ENCODE results near the gene HOXA13.
A peak's percentile ranks its signal among the peaks of the same experiment; 100 is the strongest.

The HOXA13 gene

DNA sequence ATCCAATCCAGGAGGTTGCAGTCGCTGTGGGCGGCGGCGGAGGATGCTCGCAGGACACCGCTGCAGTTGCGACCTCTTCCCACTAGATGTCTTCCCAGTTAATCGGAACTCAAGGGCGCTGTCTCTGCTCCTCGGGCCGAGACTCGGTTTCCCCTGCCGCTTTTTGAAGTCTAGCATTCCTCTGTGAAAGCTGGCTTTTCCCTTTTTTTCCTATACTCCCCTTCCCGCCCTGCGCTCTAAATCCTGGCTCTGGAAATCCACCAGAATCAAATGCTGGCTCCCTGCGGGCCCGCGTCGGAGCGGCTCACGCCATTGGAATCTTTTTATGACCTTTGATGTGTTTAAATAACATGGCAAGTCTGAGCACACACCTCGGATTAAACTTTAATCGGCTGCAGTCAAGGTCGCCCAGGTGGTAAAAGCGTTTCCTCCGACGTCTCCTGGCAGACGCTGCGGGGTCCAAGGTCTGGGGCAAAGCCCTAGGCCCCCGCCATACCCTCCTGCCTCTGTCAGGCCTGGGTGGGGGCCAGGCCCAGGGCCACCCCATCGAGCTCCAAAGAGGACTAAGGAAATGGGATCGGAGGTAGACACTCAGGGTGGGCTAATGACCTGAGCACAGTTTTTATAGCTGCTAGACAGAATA is 10.7 kb upstream of the HOXA13 start:
- H3K4me3 Mint-ChIP-seq: peak overlapping the region; percentile 43

GRCh38 chr7:27209933-27210440 is 10.1 kb upstream of the HOXA13 start:
- ATAC-seq (replicated peaks; ENCODE audit: extremely low read depth, poor library complexity, severe bottlenecking) (no peak), DNase-seq (ENCODE audit: low spot score in 2 of 2) (no peak)
- no peak overlapping the region for H3K27ac Mint-ChIP-seq (ENCODE audit: low read depth)
- peaks cover 98% of the 10 kb centered on the region for H3K27me3 Mint-ChIP-seq
- H3K4me1 Mint-ChIP-seq: peaks cover 21% of the 10 kb centered on the region
- peaks cover 4% of the 10 kb centered on the region for H3K36me3 Mint-ChIP-seq (ENCODE audit: insufficient read depth)
- no peaks in the 10 kb centered on the region for H3K9me3 Mint-ChIP-seq
- H3K4me3 Mint-ChIP-seq: peak overlapping the region; percentile 43

More for the DNA sequence above, 10.7 kb upstream of the HOXA13 start:
- H3K27me3 Mint-ChIP-seq: peaks cover 98% of the 10 kb centered on the region
- H3K4me1 Mint-ChIP-seq: peaks cover 15% of the 10 kb centered on the region
- no peaks in the 10 kb centered on the region for H3K9me3 Mint-ChIP-seq
- DNase-seq (ENCODE audit: low spot score in 2 of 2) (no peak), ATAC-seq (replicated peaks; ENCODE audit: extremely low read depth, poor library complexity, severe bottlenecking) (no peak)
- H3K27ac Mint-ChIP-seq (ENCODE audit: low read depth): no peak overlapping the region
- peaks cover 4% of the 10 kb centered on the region for H3K36me3 Mint-ChIP-seq (ENCODE audit: insufficient read depth)

DNA sequence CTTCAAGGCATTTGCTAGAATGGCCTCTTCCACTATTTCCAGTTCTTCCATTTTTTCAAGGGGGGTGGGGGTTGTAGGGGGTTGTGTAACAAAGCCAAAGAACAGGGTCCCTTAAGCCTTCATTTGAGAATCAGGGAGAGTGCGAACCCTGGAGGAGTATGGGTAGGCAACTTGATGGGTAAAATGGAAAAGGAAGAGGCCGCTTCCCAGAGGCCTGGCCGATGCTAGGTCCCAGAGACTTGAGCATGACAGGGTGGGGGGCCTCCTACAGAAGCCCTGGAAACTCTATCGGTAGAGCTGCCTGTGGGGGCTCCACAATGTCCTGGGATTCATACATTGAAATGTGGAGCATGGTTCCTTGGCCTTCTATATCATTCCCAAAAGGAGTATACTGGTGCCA is 9.1 kb upstream of the HOXA13 start:
- Mint-ChIP-seq H3K27ac (ENCODE audit: low read depth) (no peak overlapping the region), H3K9me3 (no peaks in the 10 kb centered on the region)

DNA sequence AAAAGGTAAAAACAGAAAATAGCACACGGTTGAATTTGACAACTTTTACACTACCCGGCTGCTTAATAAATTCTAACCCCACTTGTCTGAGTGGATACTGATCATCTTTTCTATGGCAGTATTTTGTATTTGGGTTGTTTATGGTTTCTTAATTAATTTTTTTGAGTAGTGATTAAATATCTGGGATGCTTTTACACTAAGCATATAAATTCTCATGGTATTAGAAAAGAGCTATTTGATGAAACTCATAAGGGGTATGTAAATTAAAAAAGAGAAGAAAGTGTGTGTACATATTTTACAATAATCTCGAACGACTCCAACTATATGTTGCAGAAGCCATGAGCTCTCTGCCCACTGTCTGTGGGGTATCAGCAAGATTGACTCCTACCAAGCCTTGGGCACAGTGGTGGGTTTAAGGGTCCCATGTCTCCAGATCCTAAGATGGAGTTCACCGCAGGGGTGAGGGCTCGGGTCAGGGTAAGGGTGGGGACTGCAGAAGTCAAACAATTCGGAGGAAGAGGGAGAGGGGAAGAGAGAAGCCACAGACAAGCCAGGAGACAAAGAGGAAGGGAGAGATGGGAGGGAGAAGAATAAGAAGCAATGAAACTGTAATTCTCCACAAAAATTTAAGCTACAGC is 7.6 kb upstream of the HOXA13 start:
- peaks cover 33% of the 10 kb centered on the region for H3K4me1 Mint-ChIP-seq
- DNase-seq (ENCODE audit: low spot score in 2 of 2) (no peak), ATAC-seq (replicated peaks; ENCODE audit: extremely low read depth, poor library complexity, severe bottlenecking) (no peak)
- peaks cover 100% of the 10 kb centered on the region for H3K27me3 Mint-ChIP-seq
- H3K4me3 Mint-ChIP-seq: no peak overlapping the region
- H3K36me3 Mint-ChIP-seq (ENCODE audit: insufficient read depth): peaks cover 4% of the 10 kb centered on the region
- no peak overlapping the region for H3K27ac Mint-ChIP-seq (ENCODE audit: low read depth)
- H3K9me3 Mint-ChIP-seq: no peaks in the 10 kb centered on the region

More for the DNA sequence above, 9.1 kb upstream of the HOXA13 start:
- ATAC-seq (replicated peaks; ENCODE audit: extremely low read depth, poor library complexity, severe bottlenecking): no peak
- H3K4me1 Mint-ChIP-seq: peaks cover 31% of the 10 kb centered on the region
- no peak overlapping the region for H3K4me3 Mint-ChIP-seq
- H3K36me3 Mint-ChIP-seq (ENCODE audit: insufficient read depth): peaks cover 4% of the 10 kb centered on the region
- no peak for DNase-seq (ENCODE audit: low spot score in 2 of 2)
- H3K27me3 Mint-ChIP-seq: peaks cover 98% of the 10 kb centered on the region

- H3K27ac Mint-ChIP-seq (ENCODE audit: low read depth): no peak overlapping the region
- peaks cover 11% of the 10 kb centered on the region for H3K36me3 Mint-ChIP-seq (ENCODE audit: insufficient read depth)
- no peak for DNase-seq (ENCODE audit: low spot score in 2 of 2)
- H3K4me1 Mint-ChIP-seq: peaks cover 48% of the 10 kb centered on the region
- peaks cover 100% of the 10 kb centered on the region for H3K27me3 Mint-ChIP-seq
- H3K9me3 Mint-ChIP-seq: no peaks in the 10 kb centered on the region
- no peak for ATAC-seq (replicated peaks; ENCODE audit: extremely low read depth, poor library complexity, severe bottlenecking)
- H3K4me3 Mint-ChIP-seq: peak overlapping the region; percentile 23
Observed at GRCh38 chr7:27205325-27206280, 5.7 kb upstream of the HOXA13 start.

DNA sequence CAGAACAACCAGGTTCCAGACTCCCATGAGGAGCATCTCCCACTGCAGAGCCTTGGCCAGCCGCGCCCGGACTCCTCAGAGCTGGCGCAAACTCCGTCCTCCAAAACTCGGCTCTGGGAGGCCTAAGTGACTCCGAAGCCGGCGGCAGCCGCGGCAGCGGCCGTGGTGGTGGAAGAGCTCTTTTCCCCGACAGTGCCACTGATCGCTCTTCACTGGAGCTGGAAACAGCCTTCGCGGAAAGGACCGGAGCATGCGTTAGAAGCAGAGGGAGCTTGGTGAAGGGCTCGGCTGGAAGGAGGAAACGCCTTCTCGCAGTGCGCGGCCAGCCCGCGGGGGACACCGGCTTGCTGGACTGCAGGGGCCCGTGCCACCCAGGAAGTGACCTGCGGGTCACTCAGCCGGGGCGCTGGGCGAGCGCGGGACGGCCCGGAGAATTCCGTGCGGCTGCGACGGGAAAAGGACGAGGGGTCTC is 5.0 kb upstream of the HOXA13 start:
- Mint-ChIP-seq H3K36me3 (ENCODE audit: insufficient read depth) (peaks cover 14% of the 10 kb centered on the region), H3K4me3 (no peak overlapping the region), H3K9me3 (no peaks in the 10 kb centered on the region), H3K4me1 (peaks cover 48% of the 10 kb centered on the region), H3K27ac (ENCODE audit: low read depth) (no peak overlapping the region), H3K27me3 (peaks cover 100% of the 10 kb centered on the region)
- no peak for DNase-seq (ENCODE audit: low spot score in 2 of 2)
- no peak for ATAC-seq (replicated peaks; ENCODE audit: extremely low read depth, poor library complexity, severe bottlenecking)

GRCh38 chr7:27203964-27204594 is 4.2 kb upstream of the HOXA13 start:
- H3K36me3 Mint-ChIP-seq (ENCODE audit: insufficient read depth): peaks cover 14% of the 10 kb centered on the region
- H3K4me1 Mint-ChIP-seq: peaks cover 51% of the 10 kb centered on the region
- DNase-seq (ENCODE audit: low spot score in 2 of 2): peak in 1 of 2 donors; percentile 1
- no peak overlapping the region for H3K27ac Mint-ChIP-seq (ENCODE audit: low read depth)
- H3K9me3 Mint-ChIP-seq: no peaks in the 10 kb centered on the region
- H3K4me3 Mint-ChIP-seq: no peak overlapping the region
- H3K27me3 Mint-ChIP-seq: peaks cover 99% of the 10 kb centered on the region
- no peak for ATAC-seq (replicated peaks; ENCODE audit: extremely low read depth, poor library complexity, severe bottlenecking)

DNA sequence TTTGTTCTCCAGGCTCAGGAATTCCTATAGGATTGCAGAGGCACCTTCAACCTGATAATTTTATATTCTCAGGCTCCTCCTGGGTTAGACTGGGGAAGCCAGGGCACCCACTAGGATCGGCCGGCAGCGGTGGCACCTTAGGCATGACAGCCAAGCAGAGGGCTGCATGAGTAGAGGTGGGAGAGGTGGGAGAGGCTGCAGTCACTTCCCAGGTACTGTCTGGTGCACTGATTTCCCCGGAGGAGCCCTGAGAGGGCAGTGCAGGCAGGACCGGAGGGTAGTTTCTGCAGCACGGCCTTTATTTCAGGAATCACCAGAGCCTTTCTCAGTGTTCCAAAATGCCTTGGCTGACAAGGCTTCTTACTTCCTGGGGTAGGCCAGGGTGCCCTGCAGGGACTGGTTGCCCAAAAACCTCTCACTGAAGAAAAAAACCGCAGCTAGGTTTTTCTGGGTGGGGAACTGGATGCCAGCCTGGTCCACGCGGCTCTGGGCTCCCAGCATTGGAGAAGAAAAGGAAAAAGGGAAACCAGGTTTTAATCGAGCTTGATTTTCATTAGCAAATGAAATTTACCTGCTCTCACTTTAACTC is 3.6 kb upstream of the HOXA13 start:
- Mint-ChIP-seq H3K27me3 (peaks cover 99% of the 10 kb centered on the region), H3K4me3 (no peak overlapping the region), H3K9me3 (no peaks in the 10 kb centered on the region), H3K4me1 (peaks cover 56% of the 10 kb centered on the region), H3K27ac (ENCODE audit: low read depth) (no peak overlapping the region), H3K36me3 (ENCODE audit: insufficient read depth) (peaks cover 17% of the 10 kb centered on the region)
- no peak for DNase-seq (ENCODE audit: low spot score in 2 of 2)
- no peak for ATAC-seq (replicated peaks; ENCODE audit: extremely low read depth, poor library complexity, severe bottlenecking)

- Mint-ChIP-seq H3K27ac (ENCODE audit: low read depth) (no peak overlapping the region), H3K27me3 (peaks cover 99% of the 10 kb centered on the region), H3K36me3 (ENCODE audit: insufficient read depth) (peaks cover 18% of the 10 kb centered on the region), H3K4me3 (no peak overlapping the region), H3K9me3 (no peaks in the 10 kb centered on the region), H3K4me1 (peaks cover 56% of the 10 kb centered on the region)
- DNase-seq (ENCODE audit: low spot score in 2 of 2): no peak
- ATAC-seq (replicated peaks; ENCODE audit: extremely low read depth, poor library complexity, severe bottlenecking): no peak
Observed at GRCh38 chr7:27202862-27203134, 2.9 kb upstream of the HOXA13 start.

DNA sequence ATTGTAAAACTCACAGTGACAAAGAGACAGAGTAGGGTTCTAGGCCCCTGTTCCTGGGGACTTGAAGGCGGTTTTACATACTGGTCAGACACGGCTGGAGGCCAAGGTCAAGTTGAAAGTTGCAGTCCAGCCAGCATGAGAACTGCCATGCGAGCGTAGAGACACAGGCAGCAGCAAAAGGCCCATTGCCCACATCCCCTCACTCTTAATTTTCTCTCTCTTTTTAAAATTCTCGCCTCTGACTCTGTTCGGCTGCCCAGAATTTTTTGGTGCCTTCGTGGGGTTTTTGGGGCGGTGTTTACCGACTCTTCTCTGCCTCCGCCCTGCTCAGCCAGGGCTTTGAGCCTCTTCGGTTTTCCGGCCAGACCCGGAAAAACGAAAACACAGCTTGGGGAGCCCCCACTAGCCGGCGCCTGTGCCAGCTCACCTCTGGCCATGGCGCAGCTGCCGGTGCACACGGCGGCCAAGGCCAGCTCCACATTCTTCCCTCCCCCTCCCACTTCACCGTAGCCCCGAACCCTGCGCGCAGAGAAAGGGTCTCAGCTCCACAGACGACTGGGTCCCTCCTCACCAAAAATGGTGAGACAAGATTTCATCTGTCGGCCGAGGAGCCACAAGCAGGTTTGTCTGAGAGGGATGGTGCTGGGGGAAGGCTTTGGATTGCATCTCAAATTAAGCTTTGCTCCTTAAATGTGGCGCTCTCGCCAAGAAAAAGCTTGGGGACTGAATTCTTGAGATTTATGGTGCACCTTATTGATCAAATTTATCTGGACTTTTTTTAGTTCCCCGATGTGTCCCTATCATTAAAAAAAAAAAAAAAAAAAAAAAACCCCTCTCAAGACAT is 2.3 kb upstream of the HOXA13 start:
- Mint-ChIP-seq H3K4me3 (no peak overlapping the region), H3K4me1 (peaks cover 56% of the 10 kb centered on the region), H3K36me3 (ENCODE audit: insufficient read depth) (peaks cover 21% of the 10 kb centered on the region), H3K27ac (ENCODE audit: low read depth) (no peak overlapping the region), H3K27me3 (peaks cover 99% of the 10 kb centered on the region), H3K9me3 (no peaks in the 10 kb centered on the region)
- ATAC-seq (replicated peaks; ENCODE audit: extremely low read depth, poor library complexity, severe bottlenecking) (no peak), DNase-seq (ENCODE audit: low spot score in 2 of 2) (no peak)

GRCh38 chr7:27201580-27202017 is 1.7 kb upstream of the HOXA13 start:
- ATAC-seq (replicated peaks; ENCODE audit: extremely low read depth, poor library complexity, severe bottlenecking) (no peak), DNase-seq (ENCODE audit: low spot score in 2 of 2) (no peak)
- peaks cover 21% of the 10 kb centered on the region for H3K36me3 Mint-ChIP-seq (ENCODE audit: insufficient read depth)
- no peak overlapping the region for H3K27ac Mint-ChIP-seq (ENCODE audit: low read depth)
- H3K4me1 Mint-ChIP-seq: peaks cover 56% of the 10 kb centered on the region
- H3K27me3 Mint-ChIP-seq: peaks cover 99% of the 10 kb centered on the region
- no peaks in the 10 kb centered on the region for H3K9me3 Mint-ChIP-seq
- H3K4me3 Mint-ChIP-seq: peak overlapping the region; percentile 78
